Activated CD8-positive, alpha-beta T cell treated with anti-CD3 and anti-CD28 coated beads for 36 hours (primary cell): Measurements from ENCODE around the gene ROR2. TPM values are rescaled to one million over a fixed set of nuclear protein-coding genes. Genes with fewer than 3 reads are reported as not detected.

Experiments used
- ATAC-seq: fragments of 200-7000 bp; cut with Tn5 transposase; one replicate; pipeline ENCODE4 v1.10.0; 2021; ENCODE audit warnings: mild to moderate bottlenecking, moderate library complexity
- CTCF ChIA-PET: fragments of 350-600 bp; sonication (Branson Sonifier 250); formaldehyde crosslinking; loops from one replicate; lab custom pipeline; 2021; ENCODE audit warnings: antibody characterized with exemption; lab: Charles Lee
- POLR2A ChIA-PET: fragments of 350-600 bp; sonication (Branson Sonifier 250); formaldehyde crosslinking; loops from one replicate; lab custom pipeline; 2021; ENCODE audit warnings: antibody characterized with exemption; lab: Charles Lee
- DNase-seq: peaks from one replicate; pipeline ENCODE4 v3.0.0-alpha.2; 2020
- H3K27ac Mint-ChIP-seq: one replicate; pipeline ENCODE4 v1.8.0; 2021; ENCODE audit warnings: mild to moderate bottlenecking, mixed read lengths
- H3K27me3 Mint-ChIP-seq: one replicate; pipeline ENCODE4 v1.8.0; 2021; ENCODE audit warnings: mixed read lengths
- H3K36me3 Mint-ChIP-seq: one replicate; pipeline ENCODE4 v1.8.0; 2021; ENCODE audit warnings: low read depth, mixed read lengths
- H3K4me1 Mint-ChIP-seq: one replicate; pipeline ENCODE4 v1.8.0; 2021; ENCODE audit warnings: low read depth, mixed read lengths
- H3K4me3 Mint-ChIP-seq: one replicate; pipeline ENCODE4 v1.8.0; 2021; ENCODE audit warnings: mild to moderate bottlenecking, moderate library complexity, mixed read lengths
- H3K9me3 Mint-ChIP-seq: one replicate; pipeline ENCODE4 v1.8.0; 2021; ENCODE audit warnings: mixed read lengths
- intact Hi-C: fragments of 100-400 bp; cut with micrococcal nuclease; formaldehyde crosslinking; loops from one replicate; pipeline ENCODE4 v1.10.0; 2022
- total RNA-seq, 2 experiments: library from RNA; stranded (reverse); gene quantifications; one replicate each; pipeline ENCODE4 v1.2.3, GENCODE V29; 2021
- TF ChIP-seq, protein P1 (sequence below): fragments of 200-600 bp; IDR thresholded peaks from one replicate; pipeline ENCODE4 v1.8.0; 2022; ENCODE audit warnings: antibody characterized with exemption, mild to moderate bottlenecking

Gene ROR2
- total RNA-seq, 2 experiments from 2014 or later = not detected

DNA sequence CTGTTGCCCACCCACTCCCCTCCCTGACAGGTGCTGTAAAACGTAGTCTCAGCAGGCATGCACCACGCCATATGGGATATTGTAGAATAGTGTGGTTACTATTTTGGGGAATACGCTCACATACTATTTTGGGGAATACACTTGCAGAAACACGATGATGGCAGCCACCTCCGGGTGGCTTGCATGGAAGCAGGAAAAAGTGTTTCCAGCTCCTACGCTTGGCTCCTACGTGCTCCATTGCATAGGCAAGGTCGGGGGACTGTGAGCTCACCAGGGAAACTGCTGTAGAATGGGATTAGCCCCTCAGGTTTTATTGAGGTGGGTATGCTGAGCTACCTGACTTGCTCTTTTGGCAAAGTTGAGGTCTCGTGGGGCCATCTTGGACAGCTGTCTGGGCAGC lies 366.1 kb downstream of the ROR2 start:
- TF ChIP-seq, protein P1, sequence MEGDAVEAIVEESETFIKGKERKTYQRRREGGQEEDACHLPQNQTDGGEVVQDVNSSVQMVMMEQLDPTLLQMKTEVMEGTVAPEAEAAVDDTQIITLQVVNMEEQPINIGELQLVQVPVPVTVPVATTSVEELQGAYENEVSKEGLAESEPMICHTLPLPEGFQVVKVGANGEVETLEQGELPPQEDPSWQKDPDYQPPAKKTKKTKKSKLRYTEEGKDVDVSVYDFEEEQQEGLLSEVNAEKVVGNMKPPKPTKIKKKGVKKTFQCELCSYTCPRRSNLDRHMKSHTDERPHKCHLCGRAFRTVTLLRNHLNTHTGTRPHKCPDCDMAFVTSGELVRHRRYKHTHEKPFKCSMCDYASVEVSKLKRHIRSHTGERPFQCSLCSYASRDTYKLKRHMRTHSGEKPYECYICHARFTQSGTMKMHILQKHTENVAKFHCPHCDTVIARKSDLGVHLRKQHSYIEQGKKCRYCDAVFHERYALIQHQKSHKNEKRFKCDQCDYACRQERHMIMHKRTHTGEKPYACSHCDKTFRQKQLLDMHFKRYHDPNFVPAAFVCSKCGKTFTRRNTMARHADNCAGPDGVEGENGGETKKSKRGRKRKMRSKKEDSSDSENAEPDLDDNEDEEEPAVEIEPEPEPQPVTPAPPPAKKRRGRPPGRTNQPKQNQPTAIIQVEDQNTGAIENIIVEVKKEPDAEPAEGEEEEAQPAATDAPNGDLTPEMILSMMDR = no peak
- Mint-ChIP-seq H3K36me3 (no peaks in the 10 kb centered on the region), H3K27ac (no peak overlapping the region), H3K4me3 (no peak overlapping the region), H3K4me1 (no peaks in the 10 kb centered on the region), H3K27me3 (peaks cover 12% of the 10 kb centered on the region), H3K9me3 (no peaks in the 10 kb centered on the region)
- no peak for DNase-seq
- intact Hi-C loops = no loop called here
- no peak for ATAC-seq
- CTCF ChIA-PET = no interaction called here
- POLR2A ChIA-PET = no interaction called here

DNA sequence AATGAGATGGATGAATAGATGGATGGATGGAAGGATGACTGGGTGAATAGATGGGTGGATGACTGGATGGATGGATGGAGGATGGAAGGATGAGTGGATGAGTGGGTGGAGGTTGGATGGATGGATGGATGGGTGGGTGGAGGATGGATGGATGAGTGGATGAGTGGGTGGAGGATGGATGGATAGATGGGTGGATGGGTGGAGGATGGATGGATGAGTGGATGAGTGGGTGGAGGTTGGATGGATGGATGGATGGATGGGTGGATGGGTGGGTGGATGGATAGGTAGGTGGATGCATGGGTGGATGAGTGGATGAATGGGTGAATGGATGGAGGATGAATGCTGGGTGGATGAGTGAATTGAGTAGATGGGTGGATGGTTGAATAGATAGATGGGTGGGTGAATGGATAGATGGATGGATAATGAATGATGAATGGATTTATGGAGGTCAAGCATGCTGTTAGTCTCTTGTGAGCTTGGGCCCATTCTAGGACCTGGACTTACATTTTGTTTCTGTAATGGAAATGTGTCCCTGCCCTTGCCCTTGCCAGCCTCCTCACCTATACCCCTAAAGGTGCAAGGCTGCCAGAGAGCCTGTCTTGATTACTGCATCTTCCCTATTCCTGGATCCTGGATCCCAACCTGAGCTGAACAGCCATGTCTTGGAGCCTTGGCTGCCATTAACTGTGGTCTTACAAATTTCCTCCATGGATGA lies 366.7 kb downstream of the ROR2 start:
- no peaks in the 10 kb centered on the region for H3K36me3 Mint-ChIP-seq
- no peak overlapping the region for H3K4me3 Mint-ChIP-seq
- ATAC-seq = no peak
- intact Hi-C loops = no loop called here
- H3K4me1 Mint-ChIP-seq = no peaks in the 10 kb centered on the region
- DNase-seq = no peak
- H3K27ac Mint-ChIP-seq = no peak overlapping the region
- TF ChIP-seq, protein P1 = no peak
- CTCF ChIA-PET = no interaction called here
- POLR2A ChIA-PET = no interaction called here
- H3K9me3 Mint-ChIP-seq = no peaks in the 10 kb centered on the region
- H3K27me3 Mint-ChIP-seq = peaks cover 9% of the 10 kb centered on the region

DNA sequence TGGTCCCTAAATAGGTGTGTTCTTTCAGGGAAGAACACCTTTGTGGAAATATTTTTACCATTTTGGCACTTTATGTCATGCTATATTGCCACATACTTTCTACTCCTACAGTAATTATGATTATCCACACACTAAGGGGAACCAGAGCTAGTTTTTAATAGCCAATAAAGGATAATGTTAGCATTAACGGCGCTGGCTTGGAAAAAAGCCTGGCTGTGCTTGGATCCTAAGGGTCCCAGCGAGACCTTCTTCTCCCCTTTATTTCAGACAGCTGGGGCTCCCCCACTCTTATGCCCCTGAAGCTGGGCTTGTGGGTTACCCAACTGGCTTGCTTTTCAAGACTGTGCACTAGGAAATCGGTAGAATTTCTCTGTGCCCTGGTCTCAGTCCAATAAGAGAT lies 367.8 kb downstream of the ROR2 start:
- Mint-ChIP-seq H3K9me3 (no peaks in the 10 kb centered on the region), H3K27ac (no peak overlapping the region), H3K4me3 (no peak overlapping the region), H3K36me3 (no peaks in the 10 kb centered on the region), H3K4me1 (no peaks in the 10 kb centered on the region), H3K27me3 (peaks cover 9% of the 10 kb centered on the region)
- DNase-seq = no peak
- POLR2A ChIA-PET = no interaction called here
- CTCF ChIA-PET = no interaction called here
- intact Hi-C loops = no loop called here
- ATAC-seq = no peak
- TF ChIP-seq, protein P1 = no peak

DNA sequence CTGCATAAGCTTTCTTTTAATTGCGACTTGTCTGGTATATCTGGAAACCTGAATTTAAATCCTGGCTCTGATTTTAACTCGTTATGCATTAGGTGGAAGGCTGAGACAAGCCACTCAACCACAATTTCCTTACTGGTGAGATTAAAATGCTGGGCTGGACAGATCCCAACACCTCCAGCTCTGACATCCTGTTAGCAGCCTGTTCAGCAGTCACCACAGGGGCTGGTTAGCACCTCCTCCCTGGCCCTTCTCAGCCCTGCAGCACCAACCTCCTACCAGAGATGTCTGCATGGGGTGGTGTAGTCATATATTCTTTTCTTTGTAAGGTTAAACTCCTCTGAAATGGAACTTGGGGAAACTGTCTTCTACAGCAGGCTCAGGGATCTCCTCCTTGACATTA lies 369.9 kb downstream of the ROR2 start:
- intact Hi-C loops = no loop called here

DNA sequence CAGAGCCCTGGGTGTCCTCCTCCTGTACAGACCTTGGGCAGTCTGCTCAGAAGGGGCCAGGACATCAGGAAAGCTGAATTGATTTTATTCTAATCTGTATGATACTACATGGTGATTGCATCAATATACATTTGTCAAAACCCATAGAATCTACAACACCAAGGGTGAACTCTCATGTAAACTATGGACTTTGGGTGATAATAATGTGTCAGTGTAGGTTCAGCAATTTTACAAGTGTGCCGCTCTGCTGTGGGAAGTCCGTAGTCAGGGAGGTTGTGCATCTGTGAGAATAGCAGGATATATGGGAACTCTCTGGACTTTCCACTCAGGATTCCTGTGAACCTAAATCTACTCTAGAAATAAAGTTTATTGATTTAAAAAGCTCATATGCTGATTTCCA lies 371.1 kb downstream of the ROR2 start:
- intact Hi-C loops = no loop called here
- H3K27ac Mint-ChIP-seq = no peak overlapping the region
- ChIA-PET POLR2A (no interaction called here), CTCF (interaction anchor here (0.7 kb wide), 1 partner anchor 46 kb away, joined by 3 read pairs; no protein-coding TSS in a partner anchor)
- TF ChIP-seq, protein P1 = no peak
- no peaks in the 10 kb centered on the region for H3K9me3 Mint-ChIP-seq
- H3K36me3 Mint-ChIP-seq = no peaks in the 10 kb centered on the region
- H3K4me3 Mint-ChIP-seq = no peak overlapping the region
- no peak for DNase-seq
- H3K4me1 Mint-ChIP-seq = no peaks in the 10 kb centered on the region
- peaks cover 5% of the 10 kb centered on the region for H3K27me3 Mint-ChIP-seq
- no peak for ATAC-seq

More for the DNA sequence above, 369.9 kb downstream of the ROR2 start:
- TF ChIP-seq, protein P1 = no peak
- peaks cover 5% of the 10 kb centered on the region for H3K27me3 Mint-ChIP-seq
- DNase-seq (no peak), ATAC-seq (no peak)
- no peaks in the 10 kb centered on the region for H3K4me1 Mint-ChIP-seq
- H3K4me3 Mint-ChIP-seq = no peak overlapping the region
- H3K9me3 Mint-ChIP-seq = no peaks in the 10 kb centered on the region
- ChIA-PET CTCF (interaction anchor here (1.1 to 1.4 kb wide), 2 partner anchors 17 to 147 kb away, joined by 3 to 5 read pairs; no protein-coding TSS in a partner anchor), POLR2A (no interaction called here)
- no peak overlapping the region for H3K27ac Mint-ChIP-seq
- no peaks in the 10 kb centered on the region for H3K36me3 Mint-ChIP-seq
